Measurements from ENCODE around the gene NMT1. TPM values are rescaled to one million over a fixed set of nuclear protein-coding genes. Genes with fewer than 3 reads are reported as not detected.

NMT1 gene
- total RNA-seq, 1 experiment from 2014 or later = 103 TPM

GRCh38 chr17:45106582-45106981 is 45.5 kb downstream of the NMT1 start:
- Histone ChIP-seq H3K27me3 (no peaks in the 10 kb centered on the region), H3K4me3 (no peak overlapping the region), H3K36me3 (peaks cover 77% of the 10 kb centered on the region), H3K9me3 (no peaks in the 10 kb centered on the region)
- no peak for DNase-seq

DNA sequence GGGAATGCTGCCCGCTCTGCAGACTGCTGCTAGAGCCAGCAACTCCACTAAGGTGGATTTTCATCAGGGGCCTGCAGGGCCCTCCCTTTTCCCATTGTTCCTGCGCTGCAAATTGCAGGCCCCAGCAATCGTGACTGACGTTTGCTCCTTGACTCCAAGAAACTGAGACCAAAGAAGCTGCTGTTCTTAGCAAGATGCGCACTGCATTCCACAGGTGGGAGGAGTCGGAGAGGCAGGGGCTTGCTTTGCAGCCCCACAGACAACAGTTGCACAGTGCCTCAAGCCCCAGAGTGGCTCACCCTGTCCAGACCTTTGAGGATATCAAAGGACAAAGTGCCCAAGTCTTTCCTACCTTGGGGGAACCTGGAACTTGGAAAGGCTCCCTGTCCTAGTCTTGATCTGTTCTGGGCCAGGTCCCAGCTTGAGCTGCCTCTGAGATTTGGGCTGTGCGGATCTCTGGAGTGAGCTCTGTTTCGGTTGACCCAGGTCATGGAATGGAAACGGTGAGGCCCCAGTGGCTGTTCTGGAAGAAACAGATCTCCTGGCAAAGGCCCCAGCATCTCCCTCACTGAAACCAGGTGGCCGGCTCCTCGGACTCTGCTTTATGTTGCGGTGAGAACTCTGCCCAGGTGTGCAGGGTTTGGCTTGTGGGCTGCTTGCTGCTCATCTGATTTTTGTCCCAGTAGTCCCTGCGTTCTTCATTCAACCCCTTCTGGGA is 46.3 kb downstream of the NMT1 start:
- no peak for DNase-seq
- H3K27me3 ChIP-seq = no peaks in the 10 kb centered on the region
- peaks cover 68% of the 10 kb centered on the region for H3K36me3 ChIP-seq
- no peaks in the 10 kb centered on the region for H3K9me3 ChIP-seq
- H3K4me3 ChIP-seq = no peak overlapping the region

DNA sequence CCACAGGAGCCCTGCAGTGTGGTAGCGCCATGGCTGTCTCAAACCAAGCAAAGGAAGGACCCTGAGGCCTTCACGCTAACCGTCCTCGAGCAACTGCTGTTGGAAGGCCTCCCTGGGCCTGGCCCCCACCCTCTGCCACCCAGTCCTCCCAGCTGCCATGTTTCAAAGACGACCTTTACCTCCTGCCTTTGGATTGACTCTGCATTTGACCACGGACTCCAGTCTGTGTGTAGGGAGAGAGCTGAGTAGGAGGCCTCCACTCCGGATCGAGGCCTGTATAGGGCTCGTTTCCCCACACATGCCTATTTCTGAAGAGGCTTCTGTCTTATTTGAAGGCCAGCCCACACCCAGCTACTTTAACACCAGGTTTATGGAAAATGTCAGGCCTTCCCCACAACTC is 46.9 kb downstream of the NMT1 start:
- no peak overlapping the region for H3K4me3 ChIP-seq
- no peak for DNase-seq
- H3K27me3 ChIP-seq = no peaks in the 10 kb centered on the region
- H3K9me3 ChIP-seq = no peaks in the 10 kb centered on the region
- peaks cover 62% of the 10 kb centered on the region for H3K36me3 ChIP-seq

DNA sequence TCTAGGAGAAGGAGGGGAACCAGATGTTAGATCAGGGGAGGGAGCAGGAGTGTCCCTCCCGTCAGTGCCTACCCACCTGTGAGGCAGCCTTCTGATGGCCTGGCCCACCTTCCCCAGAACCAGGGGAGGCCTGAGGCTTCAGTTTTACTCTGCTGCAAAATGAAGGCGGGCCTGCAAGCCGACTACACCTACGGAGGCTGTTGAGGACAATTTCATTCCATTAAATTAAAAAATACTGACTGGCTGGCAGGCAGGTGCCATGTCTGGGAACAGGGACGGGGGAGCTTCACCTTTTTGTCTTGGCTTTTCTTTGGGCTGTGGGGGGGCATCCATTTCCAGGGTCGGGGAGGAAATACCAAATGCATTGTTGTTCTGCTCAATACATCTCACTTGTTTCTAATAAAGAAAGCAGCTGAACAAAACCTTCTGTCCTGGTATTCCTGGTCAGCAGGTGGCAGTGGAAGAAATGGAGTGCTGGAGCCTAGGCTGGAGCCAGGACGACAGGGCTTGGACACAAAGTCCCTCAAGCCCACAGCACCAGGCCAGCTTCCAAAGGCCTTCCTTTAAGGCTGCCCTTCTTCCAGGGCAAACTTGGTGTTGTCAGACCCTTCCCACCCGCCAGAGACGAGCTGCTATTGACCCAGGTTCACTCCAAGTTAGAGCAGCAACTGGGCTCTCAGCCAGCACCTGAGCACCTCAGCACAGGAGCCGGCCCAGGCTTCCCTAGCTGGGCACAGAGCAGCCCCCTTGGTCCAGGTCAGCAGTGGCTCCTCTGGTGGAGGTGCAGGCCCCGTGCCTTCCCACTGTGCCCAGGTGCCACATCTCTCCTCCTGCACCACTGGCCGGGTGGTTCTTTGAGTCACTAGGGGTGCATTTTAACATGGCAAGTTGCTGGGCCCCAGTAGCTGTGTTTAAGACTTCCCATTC is 47.7 kb downstream of the NMT1 start:
- no peak for DNase-seq
- Histone ChIP-seq H3K4me3 (no peak overlapping the region), H3K27me3 (no peaks in the 10 kb centered on the region), H3K9me3 (no peaks in the 10 kb centered on the region), H3K36me3 (peaks cover 56% of the 10 kb centered on the region)

DNA sequence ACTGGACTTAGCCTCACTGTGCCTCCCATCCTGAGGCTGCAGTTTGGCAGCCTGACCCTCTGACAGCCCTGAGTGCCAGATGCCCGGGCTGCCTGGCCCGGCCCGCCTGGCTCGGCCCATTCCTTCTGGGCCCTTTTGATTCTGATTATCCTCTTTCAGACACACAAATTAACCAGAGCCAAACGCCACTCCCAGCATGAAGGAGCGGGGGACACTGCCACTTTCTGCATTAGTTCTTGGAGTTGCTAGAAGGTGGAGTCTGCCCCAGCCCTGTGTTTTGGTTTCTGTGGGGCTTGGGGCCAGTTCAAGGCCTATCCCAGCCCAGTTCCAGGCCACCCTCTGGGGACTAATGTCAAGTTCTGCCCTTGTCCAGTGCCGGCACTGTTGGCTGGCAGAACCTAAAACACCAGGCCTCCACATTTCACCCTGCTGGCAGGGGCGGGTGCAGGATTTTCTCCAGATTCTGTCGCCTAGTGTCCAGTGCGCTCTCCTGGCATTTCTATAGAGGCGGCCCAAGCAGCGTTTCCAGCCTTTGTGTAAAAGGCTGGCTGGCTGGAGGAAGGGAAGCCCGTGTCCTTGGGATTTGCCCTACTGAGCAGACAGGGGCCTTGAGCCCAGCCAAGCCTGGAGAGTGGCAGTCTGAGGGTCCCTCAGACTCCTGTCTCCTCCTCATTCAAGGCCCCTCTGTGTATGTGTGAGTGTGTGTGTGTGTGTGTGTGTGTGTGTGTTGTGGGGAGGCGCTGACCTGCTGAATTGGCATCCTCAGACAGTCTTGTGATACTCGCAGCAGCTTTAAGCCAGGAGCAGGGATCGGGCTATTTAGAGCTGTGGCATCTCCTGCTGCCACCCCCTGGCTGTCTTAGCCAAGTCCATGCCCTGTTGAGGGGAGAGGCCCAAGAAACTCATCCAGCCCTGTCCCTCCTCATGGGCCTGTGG is 49.8 kb downstream of the NMT1 start:
- Histone ChIP-seq H3K9me3 (no peaks in the 10 kb centered on the region), H3K4me3 (no peak overlapping the region), H3K36me3 (peaks cover 37% of the 10 kb centered on the region), H3K27me3 (no peaks in the 10 kb centered on the region)
- no peak for DNase-seq

DNA sequence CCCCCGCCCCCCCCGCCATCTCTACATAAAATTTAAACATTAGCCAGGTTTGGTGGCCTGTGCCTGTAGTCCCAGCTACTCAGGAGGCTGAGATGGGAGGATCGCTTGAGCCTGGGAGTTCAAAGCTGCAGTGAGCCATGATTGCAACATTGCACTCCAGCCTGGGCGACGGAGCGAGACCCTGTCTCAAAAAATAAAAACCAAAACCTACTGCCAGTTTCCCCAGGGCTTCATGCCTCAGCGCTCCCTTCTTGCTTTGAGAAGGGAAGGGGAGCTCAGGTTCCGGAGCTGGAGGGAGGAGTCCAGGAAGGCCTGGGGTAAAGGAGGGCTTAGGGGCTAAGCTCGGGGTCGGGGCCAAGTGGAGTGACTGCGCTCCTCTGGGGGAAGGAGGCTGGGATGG is 50.7 kb downstream of the NMT1 start:
- Histone ChIP-seq H3K4me3 (no peak overlapping the region), H3K9me3 (no peaks in the 10 kb centered on the region), H3K27me3 (no peaks in the 10 kb centered on the region), H3K36me3 (peaks cover 28% of the 10 kb centered on the region)
- DNase-seq = no peak

- H3K27me3 ChIP-seq = no peaks in the 10 kb centered on the region
- no peak for DNase-seq
- H3K9me3 ChIP-seq = no peaks in the 10 kb centered on the region
- no peak overlapping the region for H3K4me3 ChIP-seq
- H3K36me3 ChIP-seq = peaks cover 19% of the 10 kb centered on the region
These were observed 51.7 kb downstream of the NMT1 start for GRCh38 chr17:45112559-45113423.

DNA sequence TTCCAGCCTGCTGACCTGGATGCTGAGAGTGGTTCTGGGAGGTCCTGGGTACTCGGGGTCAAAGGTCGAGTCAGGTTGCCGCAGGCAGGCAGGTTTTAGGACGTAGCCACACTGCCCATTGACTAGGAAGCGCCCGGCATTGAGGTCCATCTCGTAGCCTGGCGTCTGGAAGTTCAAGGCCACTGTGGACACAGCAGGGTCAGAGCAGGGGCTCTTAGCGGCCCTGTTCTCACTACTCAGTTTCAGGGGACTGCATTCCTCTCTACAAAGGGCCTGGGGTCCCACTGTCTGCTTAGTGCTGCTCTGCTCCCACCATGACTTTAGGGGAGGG is 52.3 kb downstream of the NMT1 start:
- no peaks in the 10 kb centered on the region for H3K27me3 ChIP-seq
- DNase-seq = no peak
- no peak overlapping the region for H3K4me3 ChIP-seq
- peaks cover 13% of the 10 kb centered on the region for H3K36me3 ChIP-seq
- H3K9me3 ChIP-seq = no peaks in the 10 kb centered on the region

- no peaks in the 10 kb centered on the region for H3K27me3 ChIP-seq
- H3K9me3 ChIP-seq = no peaks in the 10 kb centered on the region
- no peak overlapping the region for H3K4me3 ChIP-seq
- peaks cover 10% of the 10 kb centered on the region for H3K36me3 ChIP-seq
- DNase-seq = no peak
These were observed 53.2 kb downstream of the NMT1 start for GRCh38 chr17:45114117-45114932.

DNA sequence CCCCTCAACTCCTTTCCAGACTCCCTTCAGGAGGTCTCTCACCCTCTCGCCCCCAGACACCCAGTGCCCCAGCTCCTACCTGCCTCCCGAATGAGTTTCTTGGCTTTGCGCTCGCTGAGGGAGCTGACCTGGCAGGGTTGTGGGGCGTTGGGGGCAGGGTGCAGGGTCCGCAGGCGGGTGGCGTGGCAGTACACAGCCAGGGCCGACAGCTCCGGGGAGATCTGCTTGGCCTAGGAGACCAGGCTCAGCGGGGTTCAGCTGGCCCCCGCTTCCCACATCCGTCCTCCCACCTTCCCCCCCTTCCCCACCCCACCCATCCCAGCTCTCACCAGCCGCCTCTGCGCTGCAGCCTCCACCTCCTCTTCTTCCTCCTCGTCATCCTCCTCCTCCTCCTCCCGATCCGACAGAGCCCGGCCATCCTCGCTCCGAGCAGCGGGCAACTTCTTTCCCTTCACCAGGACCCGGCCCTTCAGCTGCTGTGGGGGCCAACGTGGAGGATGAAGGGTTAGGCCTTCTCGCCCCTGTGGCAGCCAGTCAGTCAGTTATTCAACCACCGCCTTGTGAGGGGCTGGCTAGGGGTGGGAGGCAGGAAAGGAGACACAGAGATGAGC is 54.0 kb downstream of the NMT1 start:
- no peaks in the 10 kb centered on the region for H3K9me3 ChIP-seq
- no peak for DNase-seq
- no peak overlapping the region for H3K4me3 ChIP-seq

DNA sequence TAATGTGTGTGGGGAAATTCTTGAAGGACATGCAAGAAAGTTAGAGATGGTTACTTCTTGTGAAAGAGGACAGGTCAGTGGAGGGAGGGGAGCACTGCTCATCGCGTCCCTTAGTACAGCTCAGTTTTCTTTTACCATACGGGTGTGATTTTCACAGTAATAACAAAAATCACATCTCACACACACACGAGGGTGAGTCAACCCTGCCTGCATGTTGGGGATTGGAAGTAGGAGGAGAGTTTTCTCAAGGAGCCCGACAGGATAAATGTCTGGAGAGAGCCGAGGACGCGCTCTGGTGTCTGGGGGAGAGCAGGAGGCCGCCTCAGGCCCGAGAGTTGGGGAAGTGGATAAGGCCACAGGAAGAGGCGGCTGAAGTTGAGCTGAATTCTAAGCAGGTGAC is 54.8 kb downstream of the NMT1 start:
- no peaks in the 10 kb centered on the region for H3K27me3 ChIP-seq
- no peak for DNase-seq
- H3K9me3 ChIP-seq = no peaks in the 10 kb centered on the region
- no peak overlapping the region for H3K4me3 ChIP-seq
- peaks cover 11% of the 10 kb centered on the region for H3K36me3 ChIP-seq

More for the DNA sequence above, 54.0 kb downstream of the NMT1 start:
- Histone ChIP-seq H3K36me3 (peaks cover 11% of the 10 kb centered on the region), H3K27me3 (no peaks in the 10 kb centered on the region)

GRCh38 chr17:45116434-45117016 is 55.4 kb downstream of the NMT1 start:
- no peak for DNase-seq
- Histone ChIP-seq H3K27me3 (no peaks in the 10 kb centered on the region), H3K9me3 (no peaks in the 10 kb centered on the region), H3K36me3 (peaks cover 11% of the 10 kb centered on the region), H3K4me3 (no peak overlapping the region)

GRCh38 chr17:45117334-45117733 is 56.2 kb downstream of the NMT1 start:
- H3K36me3 ChIP-seq = peaks cover 11% of the 10 kb centered on the region; the same call in 1 of the 2 replicates
- no peaks in the 10 kb centered on the region for H3K27me3 ChIP-seq
- H3K4me3 ChIP-seq = no peak overlapping the region
- DNase-seq = no peak
- no peaks in the 10 kb centered on the region for H3K9me3 ChIP-seq

GRCh38 chr17:45117848-45118646 is 56.9 kb downstream of the NMT1 start:
- Histone ChIP-seq H3K4me3 (no peak overlapping the region), H3K27me3 (no peaks in the 10 kb centered on the region), H3K9me3 (no peaks in the 10 kb centered on the region), H3K36me3 (peaks cover 11% of the 10 kb centered on the region; the same call in 1 of the 2 replicates)
- no peak for DNase-seq

Data from MG63 (cell line).